ENCODE data around the gene FLOT1. TPM values are rescaled to one million over a fixed set of nuclear protein-coding genes. Genes with fewer than 3 reads are reported as not detected.

The FLOT1 gene
- total and polyA plus RNA-seq, 2 of the 13 experiments (the other 11 are each of a cell fraction or from before 2014, with no cell fraction given) = 82.3 to 130 TPM

DNA sequence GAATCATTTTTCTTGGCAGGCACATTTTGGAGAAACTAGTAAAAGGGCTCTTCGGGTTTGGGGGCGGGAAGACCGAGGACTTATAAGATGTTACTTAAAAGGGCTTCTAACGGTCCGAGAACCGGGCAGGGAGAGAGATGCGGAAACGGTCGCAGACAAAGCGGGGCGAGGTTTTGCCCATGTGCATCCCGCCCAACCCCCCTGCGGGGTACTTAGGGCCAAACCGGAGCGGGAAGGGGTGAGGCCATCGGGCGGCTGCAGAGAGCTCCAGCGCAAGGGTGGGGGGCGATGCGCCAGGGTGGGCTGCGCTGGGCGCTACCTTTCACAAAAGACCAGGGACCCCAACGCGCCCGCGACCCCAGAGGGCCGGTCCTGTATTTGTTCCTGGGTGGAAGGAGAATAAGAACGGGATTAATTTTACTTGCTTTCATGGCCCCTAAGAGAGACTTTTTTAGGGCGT lies 21.7 kb downstream of the FLOT1 start (continued):
- TF ChIP-seq, protein P1, sequence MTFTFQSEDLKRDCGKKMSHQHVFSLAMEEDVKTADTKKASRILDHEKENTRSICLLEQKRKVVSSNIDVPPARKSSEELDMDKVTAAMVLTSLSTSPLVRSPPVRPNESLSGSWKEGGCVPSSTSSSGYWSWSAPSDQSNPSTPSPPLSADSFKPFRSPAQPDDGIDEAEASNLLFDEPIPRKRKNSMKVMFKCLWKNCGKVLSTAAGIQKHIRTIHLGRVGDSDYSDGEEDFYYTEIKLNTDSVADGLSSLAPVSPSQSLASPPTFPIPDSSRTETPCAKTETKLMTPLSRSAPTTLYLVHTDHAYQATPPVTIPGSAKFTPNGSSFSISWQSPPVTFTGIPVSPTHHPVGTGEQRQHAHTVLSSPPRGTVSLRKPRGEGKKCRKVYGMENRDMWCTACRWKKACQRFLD (CRISPR knock-in tag; IDR thresholded peaks at IDR 0.05; ENCODE audit: borderline replicate concordance) = peak; percentile 75; the same call in 1 of the 2 replicates
- TF ChIP-seq RBM39 (IDR thresholded peaks at IDR 0.05; ENCODE audit: low read depth, low read length, poor library complexity, severe bottlenecking) (peak; percentile 25), NAIF1 (CRISPR knock-in tag; IDR thresholded peaks at IDR 0.05; ENCODE audit: borderline replicate concordance) (0 out of 2 replicates have a peak, but pooled peaks have one; percentile 16), ZSCAN25 (CRISPR knock-in tag; IDR thresholded peaks at IDR 0.05) (peak; percentile 94), ARHGAP35 (CRISPR knock-in tag; IDR thresholded peaks at IDR 0.05; ENCODE audit: borderline replicate concordance) (no peak), NCOA5 (CRISPR knock-in tag; IDR thresholded peaks at IDR 0.05) (no peak), GABPA (IDR thresholded peaks at IDR 0.05; ENCODE audit: low read depth, low read length) (no peak), GABPA (CRISPR knock-in tag; IDR thresholded peaks at IDR 0.05; ENCODE audit: low read depth) (no peak), MIER2 (CRISPR knock-in tag; IDR thresholded peaks at IDR 0.05) (no peak), TP53 (CRISPR knock-in tag; conservative IDR thresholded peaks at IDR 0.05) (0 out of 2 replicates have a peak, but pooled peaks have one; percentile 37)
- TF ChIP-seq, protein P2, sequence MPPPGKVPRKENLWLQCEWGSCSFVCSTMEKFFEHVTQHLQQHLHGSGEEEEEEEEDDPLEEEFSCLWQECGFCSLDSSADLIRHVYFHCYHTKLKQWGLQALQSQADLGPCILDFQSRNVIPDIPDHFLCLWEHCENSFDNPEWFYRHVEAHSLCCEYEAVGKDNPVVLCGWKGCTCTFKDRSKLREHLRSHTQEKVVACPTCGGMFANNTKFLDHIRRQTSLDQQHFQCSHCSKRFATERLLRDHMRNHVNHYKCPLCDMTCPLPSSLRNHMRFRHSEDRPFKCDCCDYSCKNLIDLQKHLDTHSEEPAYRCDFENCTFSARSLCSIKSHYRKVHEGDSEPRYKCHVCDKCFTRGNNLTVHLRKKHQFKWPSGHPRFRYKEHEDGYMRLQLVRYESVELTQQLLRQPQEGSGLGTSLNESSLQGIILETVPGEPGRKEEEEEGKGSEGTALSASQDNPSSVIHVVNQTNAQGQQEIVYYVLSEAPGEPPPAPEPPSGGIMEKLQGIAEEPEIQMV (CRISPR knock-in tag; IDR thresholded peaks at IDR 0.05; ENCODE audit: low read depth) = no peak
- TF ChIP-seq, protein P3, sequence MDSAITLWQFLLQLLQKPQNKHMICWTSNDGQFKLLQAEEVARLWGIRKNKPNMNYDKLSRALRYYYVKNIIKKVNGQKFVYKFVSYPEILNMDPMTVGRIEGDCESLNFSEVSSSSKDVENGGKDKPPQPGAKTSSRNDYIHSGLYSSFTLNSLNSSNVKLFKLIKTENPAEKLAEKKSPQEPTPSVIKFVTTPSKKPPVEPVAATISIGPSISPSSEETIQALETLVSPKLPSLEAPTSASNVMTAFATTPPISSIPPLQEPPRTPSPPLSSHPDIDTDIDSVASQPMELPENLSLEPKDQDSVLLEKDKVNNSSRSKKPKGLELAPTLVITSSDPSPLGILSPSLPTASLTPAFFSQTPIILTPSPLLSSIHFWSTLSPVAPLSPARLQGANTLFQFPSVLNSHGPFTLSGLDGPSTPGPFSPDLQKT (CRISPR knock-in tag; IDR thresholded peaks at IDR 0.05; ENCODE audit: borderline replicate concordance) = no peak
- TF ChIP-seq, protein P4, sequence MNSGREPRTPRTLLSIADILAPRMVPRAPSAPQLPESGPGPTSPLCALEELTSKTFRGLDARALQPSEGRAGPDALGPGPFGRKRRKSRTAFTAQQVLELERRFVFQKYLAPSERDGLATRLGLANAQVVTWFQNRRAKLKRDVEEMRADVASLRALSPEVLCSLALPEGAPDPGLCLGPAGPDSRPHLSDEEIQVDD (CRISPR knock-in tag; IDR thresholded peaks at IDR 0.05; ENCODE audit: borderline replicate concordance) = 0 out of 2 replicates have a peak, but pooled peaks have one; percentile 46
- TF ChIP-seq, protein P5, sequence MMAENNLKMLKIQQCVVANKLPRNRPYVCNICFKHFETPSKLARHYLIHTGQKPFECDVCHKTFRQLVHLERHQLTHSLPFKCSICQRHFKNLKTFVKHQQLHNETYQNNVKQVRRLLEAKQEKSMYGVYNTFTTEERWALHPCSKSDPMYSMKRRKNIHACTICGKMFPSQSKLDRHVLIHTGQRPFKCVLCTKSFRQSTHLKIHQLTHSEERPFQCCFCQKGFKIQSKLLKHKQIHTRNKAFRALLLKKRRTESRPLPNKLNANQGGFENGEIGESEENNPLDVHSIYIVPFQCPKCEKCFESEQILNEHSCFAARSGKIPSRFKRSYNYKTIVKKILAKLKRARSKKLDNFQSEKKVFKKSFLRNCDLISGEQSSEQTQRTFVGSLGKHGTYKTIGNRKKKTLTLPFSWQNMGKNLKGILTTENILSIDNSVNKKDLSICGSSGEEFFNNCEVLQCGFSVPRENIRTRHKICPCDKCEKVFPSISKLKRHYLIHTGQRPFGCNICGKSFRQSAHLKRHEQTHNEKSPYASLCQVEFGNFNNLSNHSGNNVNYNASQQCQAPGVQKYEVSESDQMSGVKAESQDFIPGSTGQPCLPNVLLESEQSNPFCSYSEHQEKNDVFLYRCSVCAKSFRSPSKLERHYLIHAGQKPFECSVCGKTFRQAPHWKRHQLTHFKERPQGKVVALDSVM (CRISPR knock-in tag; IDR thresholded peaks at IDR 0.05) = peak; percentile 14; the same call in 1 of the 2 replicates
